WTC11 (cell line): ENCODE measurements around the gene SYT8. TPM values are rescaled to one million over a fixed set of nuclear protein-coding genes. Genes with fewer than 3 reads are reported as not detected.

Source experiments
- ATAC-seq: fragments of 200-7000 bp; cut with Tn5 transposase; 2 replicates; pipeline ENCODE4 v1.10.0; 2021; ENCODE audit warnings: mild to moderate bottlenecking, moderate library complexity
- CTCF ChIA-PET: fragments of 300-600 bp; sonication (Branson Sonifier 250); formaldehyde crosslinking; loops from one replicate; lab custom pipeline; 2021; ENCODE audit warnings: antibody characterized with exemption; lab: Charles Lee
- POLR2A ChIA-PET: fragments of 350-600 bp; sonication (Branson Sonifier 250); formaldehyde crosslinking; loops from one replicate; lab custom pipeline; 2021; ENCODE audit warnings: antibody characterized with exemption; lab: Charles Lee
- DNase-seq: peaks from one replicate; pipeline ENCODE4 v3.0.0; 2021; ENCODE audit warnings: low spot score
- H3K27ac Mint-ChIP-seq: 2 replicates; pipeline ENCODE4 v1.8.0; 2021; ENCODE audit warnings: mixed read lengths
- H3K27me3 Mint-ChIP-seq: 2 replicates; pipeline ENCODE4 v1.8.0; 2021; ENCODE audit warnings: low read depth, mild to moderate bottlenecking, moderate library complexity, mixed read lengths
- H3K36me3 Mint-ChIP-seq: 2 replicates; pipeline ENCODE4 v1.8.0; 2021; ENCODE audit warnings: mixed read lengths
- H3K4me1 Mint-ChIP-seq: 2 replicates; pipeline ENCODE4 v1.8.0; 2022; ENCODE audit warnings: mixed read lengths
- H3K4me3 Mint-ChIP-seq: 2 replicates; pipeline ENCODE4 v1.8.0; 2021; ENCODE audit warnings: mild to moderate bottlenecking, moderate library complexity, mixed read lengths
- H3K9me3 Mint-ChIP-seq: 2 replicates; pipeline ENCODE4 v1.8.0; 2021; ENCODE audit warnings: mixed read lengths
- AFF4 ChIP-seq: sonication (generic); formaldehyde crosslinking; IDR thresholded peaks from 2 replicates; pipeline ENCODE4 v1.8.1; 2023; ENCODE audit warnings: mild to moderate bottlenecking, missing genetic modification reagents, borderline replicate concordance
- CBFB ChIP-seq: sonication (generic); formaldehyde crosslinking; IDR thresholded peaks from 2 replicates; pipeline ENCODE4 v1.8.1; 2022; ENCODE audit warnings: mild to moderate bottlenecking, low read depth, missing genetic modification reagents
- E2F5 ChIP-seq: sonication (generic); formaldehyde crosslinking; IDR thresholded peaks from 2 replicates; pipeline ENCODE4 v1.8.1; 2022; ENCODE audit warnings: mild to moderate bottlenecking, moderate library complexity, missing genetic modification reagents
- GABPB1 ChIP-seq: sonication (generic); formaldehyde crosslinking; IDR thresholded peaks from 2 replicates; pipeline ENCODE4 v1.8.1; 2023; ENCODE audit warnings: mild to moderate bottlenecking, missing genetic modification reagents
- GRHL2 ChIP-seq: fragments of 250-450 bp; sonication (Bioruptor Pico); IDR thresholded peaks from 2 replicates; pipeline ENCODE4 v1.8.0; 2022; ENCODE audit warnings: mild to moderate bottlenecking, moderate library complexity; ENCODE audit not compliant: insufficient replicate concordance, severe bottlenecking
- JUN ChIP-seq: sonication (generic); formaldehyde crosslinking; IDR thresholded peaks from 2 replicates; pipeline ENCODE4 v1.8.0; 2023; ENCODE audit warnings: mild to moderate bottlenecking, missing genetic modification reagents
- KAT7 ChIP-seq: sonication (generic); formaldehyde crosslinking; IDR thresholded peaks from 2 replicates; pipeline ENCODE4 v1.8.1; 2023; ENCODE audit warnings: missing genetic modification reagents, mild to moderate bottlenecking, borderline replicate concordance
- NFYB ChIP-seq: sonication (generic); formaldehyde crosslinking; conservative IDR thresholded peaks from 2 replicates; pipeline ENCODE4 v1.8.0; 2022; ENCODE audit warnings: low read depth, missing genetic modification reagents
- NR1H2 ChIP-seq: sonication (generic); formaldehyde crosslinking; IDR thresholded peaks from 2 replicates; pipeline ENCODE4 v1.9.0; 2021; ENCODE audit warnings: mild to moderate bottlenecking, moderate library complexity, missing genetic modification reagents
- NR2C2 ChIP-seq: sonication (generic); formaldehyde crosslinking; IDR thresholded peaks from 2 replicates; pipeline ENCODE4 v1.8.0; 2022; ENCODE audit warnings: mild to moderate bottlenecking, missing genetic modification reagents
- PRDM15 ChIP-seq: sonication (generic); formaldehyde crosslinking; IDR thresholded peaks from 2 replicates; pipeline ENCODE4 v1.8.0; 2022; ENCODE audit warnings: missing genetic modification reagents
- PRRX2 ChIP-seq: fragments of 250-450 bp; sonication (Bioruptor Pico); IDR thresholded peaks from 2 replicates; pipeline ENCODE4 v1.8.0; 2021; ENCODE audit warnings: mild to moderate bottlenecking
- TCF7 ChIP-seq: sonication (generic); formaldehyde crosslinking; IDR thresholded peaks from 2 replicates; pipeline ENCODE4 v1.8.0; 2022; ENCODE audit warnings: mild to moderate bottlenecking, low read depth, missing genetic modification reagents, moderate library complexity
- ZNF232 ChIP-seq: sonication (generic); formaldehyde crosslinking; IDR thresholded peaks from 2 replicates; pipeline ENCODE4 v1.8.0; 2022; ENCODE audit warnings: mild to moderate bottlenecking, missing genetic modification reagents
- ZNF317 ChIP-seq: sonication (generic); formaldehyde crosslinking; IDR thresholded peaks from 2 replicates; pipeline ENCODE4 v1.8.1; 2023; ENCODE audit warnings: low read depth, mild to moderate bottlenecking, moderate library complexity, missing genetic modification reagents, borderline replicate concordance
- ZNF396 ChIP-seq: fragments of 250-450 bp; sonication (Bioruptor Pico); IDR thresholded peaks from 2 replicates; pipeline ENCODE4 v1.8.0; 2021; ENCODE audit warnings: mild to moderate bottlenecking, moderate library complexity, borderline replicate concordance
- ZNF416 ChIP-seq: fragments of 250-450 bp; sonication (Bioruptor Pico); IDR thresholded peaks from 2 replicates; pipeline ENCODE4 v1.9.0; 2021; ENCODE audit warnings: mild to moderate bottlenecking, inconsistent platforms
- ZNF512 ChIP-seq: sonication (generic); formaldehyde crosslinking; IDR thresholded peaks from 2 replicates; pipeline ENCODE4 v1.8.1; 2022; ENCODE audit warnings: missing genetic modification reagents, borderline replicate concordance
- total RNA-seq: library from RNA; stranded (reverse); gene quantifications from 3 replicates; pipeline ENCODE4 v1.2.3, GENCODE V29; 2021
- TF ChIP-seq, protein P1 (sequence below): sonication (generic); formaldehyde crosslinking; IDR thresholded peaks from 2 replicates; pipeline ENCODE4 v1.8.0; 2023; ENCODE audit warnings: missing genetic modification reagents
- TF ChIP-seq, protein P2 (sequence below): sonication (generic); formaldehyde crosslinking; IDR thresholded peaks from 2 replicates; pipeline ENCODE4 v1.8.1; 2022; ENCODE audit warnings: mild to moderate bottlenecking, missing genetic modification reagents, moderate library complexity, borderline replicate concordance

SYT8 gene
- total RNA-seq, 1 experiment from 2014 or later = 0.37 TPM

- TF ChIP-seq AFF4 (CRISPR knock-in tag) (no peak), E2F5 (CRISPR knock-in tag) (no peak), GABPB1 (no peak)
Observed at GRCh38 chr11:1827095-1827813, 7.5 kb upstream of the SYT8 start (continued).

DNA sequence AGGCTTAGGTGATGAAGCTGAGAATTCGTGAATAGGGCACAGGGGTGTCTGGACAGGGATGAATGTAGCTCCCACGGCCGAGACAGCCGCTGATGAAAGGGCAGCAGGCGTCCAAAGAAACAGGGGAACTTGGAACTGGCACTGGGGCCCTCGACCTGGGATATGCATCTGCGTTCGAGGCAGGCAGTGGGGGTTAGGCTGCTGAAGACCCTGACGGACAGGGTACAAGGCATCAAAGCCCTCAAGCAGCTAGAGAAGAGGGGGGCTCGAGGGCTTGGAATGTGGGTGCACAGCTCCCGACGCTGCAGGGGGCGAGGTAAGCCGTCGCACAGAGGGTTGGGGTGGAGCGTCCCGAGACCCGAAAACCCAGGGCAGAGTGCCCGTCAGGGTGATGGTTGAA, 6.9 kb upstream of the SYT8 start:
- no peak for DNase-seq
- H3K36me3 Mint-ChIP-seq = no peaks in the 10 kb centered on the region
- ATAC-seq = no peak
- H3K27me3 Mint-ChIP-seq = no peaks in the 10 kb centered on the region; the same call in 1 of the 2 replicates
- no peak overlapping the region for H3K27ac Mint-ChIP-seq
- ChIA-PET CTCF (interaction anchor here (1.7 to 5.6 kb wide), 3 partner anchors 55 to 175 kb away, joined by 5 to 93 read pairs (median 24); no protein-coding TSS in a partner anchor), POLR2A (no interaction called here)
- H3K4me1 Mint-ChIP-seq = peaks cover 4% of the 10 kb centered on the region; the same call in 1 of the 2 replicates
- no peak for TF ChIP-seq PRDM15 (CRISPR knock-in tag)
- TF ChIP-seq NFYB (CRISPR knock-in tag) = no peak
- no peak for TF ChIP-seq ZNF416 (CRISPR knock-in tag)
- no peak for TF ChIP-seq GABPB1
- TF ChIP-seq KAT7 = no peak
- TF ChIP-seq, protein P1, sequence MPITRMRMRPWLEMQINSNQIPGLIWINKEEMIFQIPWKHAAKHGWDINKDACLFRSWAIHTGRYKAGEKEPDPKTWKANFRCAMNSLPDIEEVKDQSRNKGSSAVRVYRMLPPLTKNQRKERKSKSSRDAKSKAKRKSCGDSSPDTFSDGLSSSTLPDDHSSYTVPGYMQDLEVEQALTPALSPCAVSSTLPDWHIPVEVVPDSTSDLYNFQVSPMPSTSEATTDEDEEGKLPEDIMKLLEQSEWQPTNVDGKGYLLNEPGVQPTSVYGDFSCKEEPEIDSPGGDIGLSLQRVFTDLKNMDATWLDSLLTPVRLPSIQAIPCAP (CRISPR knock-in tag) = no peak
- no peak for TF ChIP-seq CBFB (CRISPR knock-in tag)
- no peak for TF ChIP-seq ZNF396
- TF ChIP-seq GRHL2 (CRISPR knock-in tag) = no peak
- no peak for TF ChIP-seq TCF7
- no peak for TF ChIP-seq ZNF512 (CRISPR knock-in tag)
- no peak for TF ChIP-seq NR1H2
- TF ChIP-seq ZNF232 (CRISPR knock-in tag) = no peak
- no peak for TF ChIP-seq JUN (CRISPR knock-in tag)
- TF ChIP-seq PRRX2 (CRISPR knock-in tag) = no peak
- TF ChIP-seq, protein P2, sequence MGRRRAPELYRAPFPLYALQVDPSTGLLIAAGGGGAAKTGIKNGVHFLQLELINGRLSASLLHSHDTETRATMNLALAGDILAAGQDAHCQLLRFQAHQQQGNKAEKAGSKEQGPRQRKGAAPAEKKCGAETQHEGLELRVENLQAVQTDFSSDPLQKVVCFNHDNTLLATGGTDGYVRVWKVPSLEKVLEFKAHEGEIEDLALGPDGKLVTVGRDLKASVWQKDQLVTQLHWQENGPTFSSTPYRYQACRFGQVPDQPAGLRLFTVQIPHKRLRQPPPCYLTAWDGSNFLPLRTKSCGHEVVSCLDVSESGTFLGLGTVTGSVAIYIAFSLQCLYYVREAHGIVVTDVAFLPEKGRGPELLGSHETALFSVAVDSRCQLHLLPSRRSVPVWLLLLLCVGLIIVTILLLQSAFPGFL (CRISPR knock-in tag) = no peak
- no peak for TF ChIP-seq NR2C2 (CRISPR knock-in tag)
- TF ChIP-seq ZNF317 (CRISPR knock-in tag) = no peak
- H3K9me3 Mint-ChIP-seq = no peaks in the 10 kb centered on the region
- H3K4me3 Mint-ChIP-seq = no peak overlapping the region
